Activated CD4-positive, alpha-beta T cell treated with anti-CD3 and anti-CD28 coated beads, Interleukin-2, amount 10 ng/mL, durations not matched to agents 7 days and 5 days (primary cell): ENCODE measurements around the gene NAPA. TPM values are rescaled to one million over a fixed set of nuclear protein-coding genes. Genes with fewer than 3 reads are reported as not detected.

Source experiments
- total RNA-seq, 2 experiments: library from RNA; stranded (reverse); gene quantifications; one replicate each; pipeline ENCODE4 v1.2.3, GENCODE V29; 2021

Gene NAPA
- total RNA-seq, 2 experiments from 2014 or later: 121 to 133 TPM

Other genes with a start within 250 kb of the NAPA start
- gene INAFM1, start 240.2 kb downstream of the NAPA start, total RNA-seq: 10 to 100 TPM; 12.8 to 14.9 TPM
- 1 to 10 TPM; 1.0 to 1.2 TPM for gene C5AR1, start 205.2 kb downstream of the NAPA start, total RNA-seq
- under 1 TPM; 0.25 to 0.37 TPM for gene C5AR2, start 182.9 kb downstream of the NAPA start, total RNA-seq
- 10 to 100 TPM; 13.0 TPM for gene DHX34, start 165.7 kb downstream of the NAPA start, total RNA-seq
- not detected for gene MEIS3, start 95.5 kb downstream of the NAPA start, total RNA-seq
- gene SLC8A2, start 43.2 kb downstream of the NAPA start, total RNA-seq: not detected
- gene KPTN, start 30.8 kb downstream of the NAPA start, total RNA-seq: 10 to 100 TPM; 12.5 to 14.1 TPM
- gene ZNF541, start 58.1 kb upstream of the NAPA start, total RNA-seq: under 1 TPM; 0.35 to 0.40 TPM
- gene BICRA, start 94.1 kb upstream of the NAPA start, total RNA-seq: 10 to 100 TPM; 23.3 to 25.5 TPM
- not detected for gene EHD2, start 198.4 kb upstream of the NAPA start, total RNA-seq
- 100 to 1,000 TPM; 368 to 402 TPM for gene NOP53, start 230.5 kb upstream of the NAPA start, total RNA-seq